GM12872 (cell line): Measurements from ENCODE around the gene TMEM184B.

Source experiments
- TF ChIP-seq, protein P1 (sequence below): IDR thresholded peaks from 3 replicates; pipeline ENCODE4 v1.5.1; 2011; ENCODE audit warnings: low read depth, mild to moderate bottlenecking, low read length, moderate library complexity; ENCODE audit not compliant: insufficient read depth

TMEM184B gene

DNA sequence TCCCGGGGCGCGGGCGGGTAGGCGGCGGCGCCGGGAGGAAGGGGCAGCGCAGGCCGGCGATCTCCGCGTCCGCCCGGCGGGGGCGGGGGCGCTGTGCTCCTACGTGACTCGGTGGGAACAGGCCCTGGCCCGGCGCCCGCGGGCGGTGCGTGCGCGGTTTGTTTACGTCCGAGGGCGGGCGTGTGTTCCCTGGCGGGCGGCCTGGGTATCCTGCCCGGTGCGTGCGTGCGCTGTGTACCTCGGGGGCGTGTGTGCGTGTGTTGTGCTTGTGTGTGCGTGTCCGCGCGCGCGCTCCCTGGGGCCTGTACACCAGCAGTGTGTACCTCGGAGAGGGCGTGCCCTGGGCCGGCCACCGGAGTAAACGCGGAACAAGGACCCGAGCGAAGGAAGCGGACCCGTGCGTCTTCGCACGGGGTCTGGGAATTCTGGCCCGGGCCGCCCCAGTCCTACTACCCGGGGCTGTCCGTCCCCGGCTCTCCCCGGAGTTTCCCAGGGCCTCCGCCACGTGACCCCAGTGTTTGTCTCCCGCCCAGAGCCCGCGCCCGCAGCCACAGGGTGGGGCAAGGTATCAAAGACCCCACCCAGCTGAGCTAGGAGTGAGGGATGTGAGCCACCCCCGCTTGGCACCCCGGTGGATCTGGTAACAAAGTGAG is 70.2 kb downstream of the TMEM184B start:
- TF ChIP-seq, protein P1, sequence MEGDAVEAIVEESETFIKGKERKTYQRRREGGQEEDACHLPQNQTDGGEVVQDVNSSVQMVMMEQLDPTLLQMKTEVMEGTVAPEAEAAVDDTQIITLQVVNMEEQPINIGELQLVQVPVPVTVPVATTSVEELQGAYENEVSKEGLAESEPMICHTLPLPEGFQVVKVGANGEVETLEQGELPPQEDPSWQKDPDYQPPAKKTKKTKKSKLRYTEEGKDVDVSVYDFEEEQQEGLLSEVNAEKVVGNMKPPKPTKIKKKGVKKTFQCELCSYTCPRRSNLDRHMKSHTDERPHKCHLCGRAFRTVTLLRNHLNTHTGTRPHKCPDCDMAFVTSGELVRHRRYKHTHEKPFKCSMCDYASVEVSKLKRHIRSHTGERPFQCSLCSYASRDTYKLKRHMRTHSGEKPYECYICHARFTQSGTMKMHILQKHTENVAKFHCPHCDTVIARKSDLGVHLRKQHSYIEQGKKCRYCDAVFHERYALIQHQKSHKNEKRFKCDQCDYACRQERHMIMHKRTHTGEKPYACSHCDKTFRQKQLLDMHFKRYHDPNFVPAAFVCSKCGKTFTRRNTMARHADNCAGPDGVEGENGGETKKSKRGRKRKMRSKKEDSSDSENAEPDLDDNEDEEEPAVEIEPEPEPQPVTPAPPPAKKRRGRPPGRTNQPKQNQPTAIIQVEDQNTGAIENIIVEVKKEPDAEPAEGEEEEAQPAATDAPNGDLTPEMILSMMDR: no peak

DNA sequence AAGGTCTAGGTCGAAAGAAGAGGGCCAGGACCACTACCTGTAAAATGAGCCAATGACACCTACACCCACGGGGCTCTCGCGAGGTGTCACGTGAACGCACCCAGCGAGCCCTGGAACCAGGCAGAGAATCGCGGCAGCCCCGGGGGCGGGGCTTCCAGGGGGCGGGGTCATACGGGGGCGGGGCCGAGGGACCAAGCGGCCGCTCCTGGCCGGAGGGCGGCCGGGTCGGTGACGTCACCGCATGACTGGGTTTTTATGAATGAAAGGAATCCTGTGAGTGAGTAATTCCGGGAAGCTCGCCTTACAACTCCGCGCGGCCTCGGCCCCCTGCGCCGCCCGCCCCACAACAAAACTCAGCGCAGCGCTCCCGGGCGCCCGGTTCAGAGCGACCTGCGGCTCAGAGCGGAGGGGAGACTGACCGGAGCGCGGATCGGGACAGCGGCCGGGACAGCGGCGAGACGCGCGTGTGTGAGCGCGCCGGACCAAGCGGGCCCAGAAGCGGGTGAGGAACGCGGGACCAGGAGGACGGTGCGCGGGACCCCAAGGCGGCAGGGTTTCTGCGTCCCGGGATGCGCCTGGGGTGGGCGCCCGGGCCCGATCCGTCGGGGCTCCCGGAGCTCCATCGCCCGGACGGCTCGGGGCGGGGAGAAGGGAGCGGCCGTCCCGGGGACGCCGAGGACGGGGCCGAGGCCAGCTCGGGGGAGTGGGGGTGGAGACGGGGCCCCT is 70.9 kb downstream of the TMEM184B start, which contains the start of gene MAFF:
MAFF (plus strand) TSS at position 284 of the 726 bp plus-strand sequence. CDS start 11,860 bp downstream, outside the sequence.
- TF ChIP-seq, protein P1: no peak

DNA sequence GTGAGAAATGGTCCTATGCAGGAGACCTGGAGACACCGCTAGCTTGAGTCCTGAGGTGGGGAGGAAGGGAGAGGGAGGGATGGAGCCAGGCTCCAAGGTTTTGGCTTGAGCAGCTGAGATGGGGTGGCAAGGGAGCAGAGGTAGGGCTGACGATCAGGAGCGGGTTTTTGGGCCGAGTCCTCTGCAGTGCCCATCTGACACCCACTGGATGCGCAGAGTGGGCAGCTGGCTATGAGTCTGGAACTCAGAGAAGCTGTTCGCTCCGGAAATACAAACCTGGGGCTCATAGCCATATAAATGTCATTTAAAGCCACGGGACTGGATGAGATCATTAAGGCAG is 71.5 kb downstream of the TMEM184B start:
- TF ChIP-seq, protein P1: no peak

DNA sequence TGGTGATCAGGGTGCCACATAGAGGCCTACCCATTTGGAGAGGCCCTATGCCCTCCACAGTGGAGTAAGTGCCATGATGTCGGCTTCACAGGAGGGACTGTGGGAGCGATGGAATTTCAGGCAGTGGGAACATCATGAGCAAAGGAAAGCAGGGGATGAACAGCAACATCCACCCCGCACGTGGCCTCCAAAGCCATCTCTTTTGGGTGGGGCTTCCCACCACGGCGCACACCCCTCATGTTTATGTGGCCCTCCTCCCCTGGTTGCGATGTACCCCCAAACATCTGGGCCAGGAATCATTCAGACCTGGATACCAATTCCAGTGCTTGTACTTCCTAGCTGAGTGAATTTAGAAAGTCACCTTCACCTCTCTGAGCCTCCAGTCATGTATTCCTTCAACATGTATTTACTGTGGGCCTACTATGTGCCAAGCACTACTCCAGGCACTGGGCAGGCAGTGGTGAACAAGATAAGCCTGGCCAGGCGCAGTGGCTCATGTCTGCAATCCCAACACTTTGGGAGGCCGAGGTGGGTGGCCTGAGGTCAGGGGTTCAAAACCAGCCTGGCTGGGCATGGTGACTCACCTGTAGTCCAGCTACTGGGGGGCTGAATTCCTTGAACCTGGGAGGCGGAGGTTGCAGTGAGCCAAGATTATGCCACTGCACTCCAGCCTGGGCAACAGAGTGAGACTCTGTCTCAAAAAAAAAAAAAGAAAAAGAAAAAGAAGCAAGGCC is 72.8 kb downstream of the TMEM184B start:
- TF ChIP-seq, protein P1: no peak

DNA sequence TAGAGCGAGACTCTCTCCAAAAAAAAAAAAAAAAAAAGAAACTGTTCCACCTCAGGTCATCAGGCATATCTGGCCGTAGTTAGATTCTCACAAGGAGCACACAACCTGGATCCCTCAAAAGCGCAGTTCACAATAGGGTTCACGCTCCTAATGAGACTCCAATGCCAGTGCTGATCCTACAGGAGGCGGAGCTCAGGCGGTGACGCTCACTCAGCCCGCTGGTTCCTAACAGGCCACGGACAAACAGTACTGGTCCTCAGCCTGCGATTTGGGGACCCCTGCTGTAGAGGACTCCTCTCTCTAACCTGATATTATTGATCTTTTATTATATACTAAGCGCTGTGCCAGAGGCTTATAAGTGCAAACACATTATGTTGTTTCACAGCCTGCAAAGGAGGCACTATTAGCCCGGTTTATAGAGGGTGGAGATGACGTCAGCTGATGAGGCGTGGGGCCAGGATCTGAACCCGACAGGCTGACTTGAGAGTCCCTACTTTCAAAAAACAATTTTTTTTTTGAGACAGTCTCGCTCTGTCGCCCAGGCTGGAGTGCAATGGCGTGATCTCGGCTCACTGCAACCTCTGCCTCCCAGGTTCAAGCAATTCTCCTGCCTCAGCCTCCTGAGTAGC is 75.9 kb downstream of the TMEM184B start:
- TF ChIP-seq, protein P1: no peak

DNA sequence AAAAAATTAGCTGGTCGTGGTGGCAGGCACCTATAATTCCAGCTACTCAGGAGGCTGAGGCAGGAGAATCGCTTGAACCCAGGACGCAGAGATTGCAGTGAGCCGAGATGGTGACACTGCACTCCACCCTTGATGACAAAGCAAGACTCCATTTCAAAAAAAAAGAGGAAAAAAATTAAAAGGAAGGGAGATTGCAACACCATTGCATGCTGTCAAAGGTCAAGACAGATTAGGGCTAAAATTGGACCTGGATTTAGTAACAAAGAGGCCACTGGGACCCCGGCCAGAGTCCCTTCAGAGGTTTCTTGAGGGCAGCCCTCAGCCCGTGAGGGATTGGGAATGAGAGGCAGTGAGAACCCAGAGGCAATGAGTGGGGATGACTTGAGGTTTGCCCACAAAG is 79.2 kb downstream of the TMEM184B start:
- TF ChIP-seq, protein P1: no peak

DNA sequence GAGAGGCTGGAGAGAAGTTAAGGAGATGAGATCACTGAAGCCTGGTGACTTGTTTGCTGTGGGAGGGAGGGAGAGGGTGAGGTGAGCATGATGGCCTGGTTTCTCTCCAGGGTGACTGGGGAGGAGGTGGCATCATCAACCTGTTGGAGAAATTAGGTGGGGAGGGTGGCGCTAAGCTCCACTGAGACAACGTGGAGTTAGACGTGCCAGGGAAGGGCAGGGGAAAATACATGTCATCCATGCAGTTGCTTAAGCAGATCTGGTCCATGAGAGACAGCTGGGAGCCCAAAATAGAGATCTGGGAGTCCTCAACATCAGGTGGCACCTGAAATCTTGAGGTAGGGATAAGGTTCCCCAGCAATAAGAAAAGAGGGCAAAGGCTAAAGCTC is 80.3 kb downstream of the TMEM184B start:
- TF ChIP-seq, protein P1: no peak
